OCI-LY3 (cell line): ENCODE data around the gene PDK2.

Experiments used
- EZH2phosphoT487 ChIP-seq: fragments of 200-600 bp; shearing (Covaris generic); IDR thresholded peaks from 2 replicates; pipeline ENCODE4 v1.6.1; 2018; ENCODE audit warnings: antibody characterized with exemption, mixed run types, low read depth
- TF ChIP-seq, protein P1 (sequence below): fragments of 200-600, 300-600 bp; sonication (generic); IDR thresholded peaks from 2 replicates; pipeline ENCODE4 v1.5.1; 2014; ENCODE audit warnings: antibody characterized with exemption, low read length, low read depth

- TF ChIP-seq, protein P1, sequence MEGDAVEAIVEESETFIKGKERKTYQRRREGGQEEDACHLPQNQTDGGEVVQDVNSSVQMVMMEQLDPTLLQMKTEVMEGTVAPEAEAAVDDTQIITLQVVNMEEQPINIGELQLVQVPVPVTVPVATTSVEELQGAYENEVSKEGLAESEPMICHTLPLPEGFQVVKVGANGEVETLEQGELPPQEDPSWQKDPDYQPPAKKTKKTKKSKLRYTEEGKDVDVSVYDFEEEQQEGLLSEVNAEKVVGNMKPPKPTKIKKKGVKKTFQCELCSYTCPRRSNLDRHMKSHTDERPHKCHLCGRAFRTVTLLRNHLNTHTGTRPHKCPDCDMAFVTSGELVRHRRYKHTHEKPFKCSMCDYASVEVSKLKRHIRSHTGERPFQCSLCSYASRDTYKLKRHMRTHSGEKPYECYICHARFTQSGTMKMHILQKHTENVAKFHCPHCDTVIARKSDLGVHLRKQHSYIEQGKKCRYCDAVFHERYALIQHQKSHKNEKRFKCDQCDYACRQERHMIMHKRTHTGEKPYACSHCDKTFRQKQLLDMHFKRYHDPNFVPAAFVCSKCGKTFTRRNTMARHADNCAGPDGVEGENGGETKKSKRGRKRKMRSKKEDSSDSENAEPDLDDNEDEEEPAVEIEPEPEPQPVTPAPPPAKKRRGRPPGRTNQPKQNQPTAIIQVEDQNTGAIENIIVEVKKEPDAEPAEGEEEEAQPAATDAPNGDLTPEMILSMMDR = no peak
- no peak for TF ChIP-seq EZH2phosphoT487
These were observed 48.5 kb downstream of the PDK2 start for GRCh38 chr17:50143461-50144176.
